Panc1 (cell line): ENCODE data around the gene VRTN. TPM values are rescaled to one million over a fixed set of nuclear protein-coding genes. Genes with fewer than 3 reads are reported as not detected.

Source experiments
- ATAC-seq: fragments of 200-7000 bp; cut with Tn5 transposase; 2 replicates; pipeline ENCODE4 v1.9.1; 2020; ENCODE audit warnings: mild to moderate bottlenecking, moderate library complexity
- BruUV-seq: library from RNA; stranded (reverse); fragments of 400-500 nt; replicated peaks from 2 replicates; lab custom pipeline; 2021; lab: Mats Ljungman, UMichigan
- CTCF ChIA-PET: fragments of 300-600 bp; sonication (Branson Sonifier 250); formaldehyde crosslinking; loops from one replicate; lab custom pipeline; 2022; ENCODE audit warnings: antibody characterized with exemption; lab: Charles Lee
- POLR2A ChIA-PET: fragments of 300-600 bp; sonication (Branson Sonifier 250); formaldehyde crosslinking; loops from one replicate; lab custom pipeline; 2022; ENCODE audit warnings: antibody characterized with exemption; lab: Charles Lee
- DNase-seq: peaks from one replicate; pipeline ENCODE4 v3.0.0-alpha.2; 2010; ENCODE audit warnings: low read depth, low spot score
- H3K27ac ChIP-seq: 2 replicates; pipeline ENCODE4 v1.5.1; 2011; ENCODE audit warnings: mild to moderate bottlenecking, low read length, inconsistent platforms
- H3K27me3 ChIP-seq: fragments of 200-500 bp; sonication (Bioruptor generic); 2 replicates; pipeline ENCODE4 v1.6.0; 2014; ENCODE audit warnings: low read length, inconsistent platforms; ENCODE audit not compliant: control insufficient read depth, insufficient read depth
- H3K36me3 ChIP-seq: fragments of 200-500 bp; sonication (Bioruptor generic); 2 replicates; pipeline ENCODE4 v1.5.1; 2014; ENCODE audit warnings: inconsistent platforms, mild to moderate bottlenecking, low read length, moderate library complexity; ENCODE audit not compliant: control insufficient read depth, insufficient read depth
- H3K4me1 ChIP-seq: 2 replicates; pipeline ENCODE4 v1.5.1; 2011; ENCODE audit warnings: inconsistent platforms, mild to moderate bottlenecking, low read length, moderate library complexity; ENCODE audit not compliant: control insufficient read depth, insufficient read depth
- H3K4me3 ChIP-seq, 2 experiments: 2 replicates each; pipeline ENCODE4 v1.5.1; 2011 to 2012; ENCODE audit warnings: low read depth in 2 of 2, low read length in 2 of 2, mild to moderate bottlenecking in 2 of 2, inconsistent platforms in 1 of 2, moderate library complexity in 1 of 2
- H3K9me3 ChIP-seq: fragments of 200-500 bp; sonication (Bioruptor generic); 2 replicates; pipeline ENCODE4 v1.5.1; 2014; ENCODE audit warnings: low read depth, mild to moderate bottlenecking, inconsistent platforms, low read length, moderate library complexity; ENCODE audit not compliant: control insufficient read depth, insufficient read depth
- CTCF ChIP-seq: fragments of 450-650 bp; IDR thresholded peaks from 2 replicates; pipeline ENCODE4 v1.5.1; 2017; ENCODE audit warnings: mild to moderate bottlenecking
- POLR2AphosphoS5 ChIP-seq: IDR thresholded peaks from 2 replicates; pipeline ENCODE4 v1.6.1; 2012; ENCODE audit warnings: mild to moderate bottlenecking, low read depth, low read length, moderate library complexity
- REST ChIP-seq, 2 experiments: IDR thresholded peaks; 2 replicates each; pipeline ENCODE4 v1.6.1; 2011 to 2012; ENCODE audit warnings: low read depth in 2 of 2, control low read depth in 1 of 2, low read length in 1 of 2, mild to moderate bottlenecking in 1 of 2, moderate library complexity in 1 of 2; ENCODE audit not compliant: insufficient read depth in 1 of 2
- SIN3A ChIP-seq: IDR thresholded peaks from 2 replicates; pipeline ENCODE4 v1.6.1; 2012; ENCODE audit warnings: low read depth, mild to moderate bottlenecking, low read length, moderate library complexity, borderline replicate concordance; ENCODE audit not compliant: insufficient read depth
- TCF7L2 ChIP-seq: IDR thresholded peaks from 2 replicates; pipeline ENCODE4 v1.6.1; 2011; ENCODE audit warnings: mild to moderate bottlenecking, low read depth, low read length, inconsistent platforms
- in situ Hi-C: cut with HindIII; loops from 2 replicates; pipeline ENCODE4 v1.10.0; 2016; ENCODE audit warnings: low sequenced_read_pairs, low pct_unique_long_range_greater_than_20kb
- intact Hi-C: fragments of 100-400 bp; cut with micrococcal nuclease; formaldehyde crosslinking; loops from one replicate; pipeline ENCODE4 v1.10.0; 2022; ENCODE audit not compliant: unreplicated experiment
- total RNA-seq: library from RNA; stranded (reverse); gene quantifications from one replicate; pipeline ENCODE4 v1.2.1, GENCODE V29; 2021; ENCODE audit not compliant: unreplicated experiment

The VRTN gene
- total RNA-seq, 1 experiment from 2014 or later = not detected

GRCh38 chr14:74356892-74357575 lies 8.8 kb downstream of the VRTN start:
- no peak overlapping the region for H3K4me3 ChIP-seq
- DNase-seq (no peak), ATAC-seq (no peak)
- BruUV-seq = no TSS peak
- H3K36me3 ChIP-seq = no peaks in the 10 kb centered on the region
- no peaks in the 10 kb centered on the region for H3K9me3 ChIP-seq
- no peaks in the 10 kb centered on the region for H3K27me3 ChIP-seq
- ChIA-PET POLR2A (interaction anchor here (0.6 kb wide), 1 partner anchor 121 kb away, joined by 5 read pairs; no protein-coding TSS in a partner anchor), CTCF (interaction anchor here (0.5 kb wide), 1 partner anchor 128 kb away, joined by 10 read pairs; no protein-coding TSS in a partner anchor)
- in situ Hi-C loops (no loop called here), intact Hi-C loops (no loop called here)
- no peak overlapping the region for H3K27ac ChIP-seq
- H3K4me1 ChIP-seq = no peaks in the 10 kb centered on the region
- TF ChIP-seq CTCF (no peak), SIN3A (no peak), POLR2AphosphoS5 (no peak), TCF7L2 (no peak)

- BruUV-seq = no TSS peak
- intact Hi-C loops = no loop called here
- CTCF ChIA-PET = no interaction called here
Observed at GRCh38 chr14:74357585-74357984, 9.3 kb downstream of the VRTN start.

GRCh38 chr14:74358176-74358829 lies 10.0 kb downstream of the VRTN start:
- no TSS peak for BruUV-seq
- H3K4me1 ChIP-seq = no peaks in the 10 kb centered on the region
- no peaks in the 10 kb centered on the region for H3K9me3 ChIP-seq
- no peak overlapping the region for H3K27ac ChIP-seq
- no peaks in the 10 kb centered on the region for H3K27me3 ChIP-seq
- ATAC-seq = no peak
- ChIA-PET POLR2A (no interaction called here), CTCF (no interaction called here)
- no peak overlapping the region for H3K4me3 ChIP-seq
- intact Hi-C loops = no loop called here
- no peak for DNase-seq
- TF ChIP-seq REST (IDR thresholded peaks at IDR 0.05; ENCODE audit: insufficient read depth in 1 of 2, low read depth in 2 of 2, low read length in 1 of 2) (no peak), SIN3A (no peak), CTCF (no peak), TCF7L2 (no peak), POLR2AphosphoS5 (no peak)
- H3K36me3 ChIP-seq = no peaks in the 10 kb centered on the region
- in situ Hi-C loops = no loop called here

More at GRCh38 chr14:74357585-74357984, 9.3 kb downstream of the VRTN start:
- ATAC-seq (no peak), DNase-seq (no peak)
- Histone ChIP-seq H3K4me1 (no peaks in the 10 kb centered on the region), H3K27me3 (no peaks in the 10 kb centered on the region), H3K36me3 (no peaks in the 10 kb centered on the region), H3K27ac (no peak overlapping the region), H3K9me3 (no peaks in the 10 kb centered on the region), H3K4me3 (no peak overlapping the region)
- TF ChIP-seq SIN3A = no peak
- POLR2A ChIA-PET = interaction anchor here (0.6 kb wide), 1 partner anchor 121 kb away, joined by 5 read pairs; no protein-coding TSS in a partner anchor
- in situ Hi-C loops = no loop called here
